Measurements from ENCODE around the gene KIF16B. TPM values are rescaled to one million over a fixed set of nuclear protein-coding genes. Genes with fewer than 3 reads are reported as not detected.

Gene KIF16B
- total RNA-seq, 4 donors from 2014 or later: 70.5 to 169 (median 80.2) TPM

- no peaks in the 10 kb centered on the region for H3K27me3 ChIP-seq
- H3K9me3 ChIP-seq: no peaks in the 10 kb centered on the region
- H3K36me3 ChIP-seq: peaks cover 0 to 5% (median 0%) of the 10 kb centered on the region in 3 donors
- H3K4me3 ChIP-seq: no peak overlapping the region
- no peak overlapping the region for H3K27ac ChIP-seq
- TF ChIP-seq POLR2A (IDR thresholded peaks at IDR 0.05) (no peak), CTCF (IDR thresholded peaks at IDR 0.05) (no peak)
- no peak for DNase-seq
- H3K4me1 ChIP-seq: no peaks in the 10 kb centered on the region
Observed at GRCh38 chr20:16349523-16350260, 223.6 kb downstream of the KIF16B start.

- Histone ChIP-seq H3K9me3 (no peaks in the 10 kb centered on the region), H3K4me3 (no peak overlapping the region), H3K27ac (no peak overlapping the region), H3K36me3 (peaks cover 0 to 5% (median 0%) of the 10 kb centered on the region in 3 donors), H3K27me3 (no peaks in the 10 kb centered on the region), H3K4me1 (no peaks in the 10 kb centered on the region)
- no peak for DNase-seq
- TF ChIP-seq CTCF (IDR thresholded peaks at IDR 0.05) (no peak), POLR2A (IDR thresholded peaks at IDR 0.05) (no peak)
Observed at GRCh38 chr20:16346956-16347355, 226.3 kb downstream of the KIF16B start.

GRCh38 chr20:16337707-16338106, 235.5 kb downstream of the KIF16B start:
- no peak for DNase-seq
- TF ChIP-seq CTCF (IDR thresholded peaks at IDR 0.05): no peak
- Histone ChIP-seq H3K4me1 (no peaks in the 10 kb centered on the region), H3K27me3 (no peaks in the 10 kb centered on the region), H3K9me3 (no peaks in the 10 kb centered on the region), H3K27ac (no peak overlapping the region), H3K36me3 (peaks cover 0 to 4% (median 0%) of the 10 kb centered on the region in 3 donors), H3K4me3 (no peak overlapping the region)

GRCh38 chr20:16327606-16328005, 245.6 kb downstream of the KIF16B start:
- no peaks in the 10 kb centered on the region for H3K4me1 ChIP-seq
- no peaks in the 10 kb centered on the region for H3K36me3 ChIP-seq
- DNase-seq: no peak
- H3K27ac ChIP-seq: no peak overlapping the region
- no peaks in the 10 kb centered on the region for H3K9me3 ChIP-seq
- no peak for TF ChIP-seq CTCF (IDR thresholded peaks at IDR 0.05)
- no peak for TF ChIP-seq POLR2A (IDR thresholded peaks at IDR 0.05)
- H3K27me3 ChIP-seq: no peaks in the 10 kb centered on the region
- no peak overlapping the region for H3K4me3 ChIP-seq

- no peak for DNase-seq
- no peak for TF ChIP-seq POLR2A (IDR thresholded peaks at IDR 0.05)
- TF ChIP-seq CTCF (IDR thresholded peaks at IDR 0.05): no peak
- no peaks in the 10 kb centered on the region for H3K4me1 ChIP-seq
- no peaks in the 10 kb centered on the region for H3K9me3 ChIP-seq
- no peaks in the 10 kb centered on the region for H3K36me3 ChIP-seq
- H3K4me3 ChIP-seq: no peak overlapping the region
- H3K27ac ChIP-seq: no peak overlapping the region
- H3K27me3 ChIP-seq: no peaks in the 10 kb centered on the region
Observed at GRCh38 chr20:16321291-16321690, 252.0 kb downstream of the KIF16B start.
